ENCODE results near the gene AP3D1. TPM values are rescaled to one million over a fixed set of nuclear protein-coding genes. Genes with fewer than 3 reads are reported as not detected.
"Not testable (repeated sequence)": the region's sequence is repeated elsewhere in the genome, so short reads cannot be mapped to it uniquely, and the experiment has no call there.

Gene AP3D1
- total RNA-seq, 2 donors from 2014 or later, result 81.4 to 116 TPM

DNA sequence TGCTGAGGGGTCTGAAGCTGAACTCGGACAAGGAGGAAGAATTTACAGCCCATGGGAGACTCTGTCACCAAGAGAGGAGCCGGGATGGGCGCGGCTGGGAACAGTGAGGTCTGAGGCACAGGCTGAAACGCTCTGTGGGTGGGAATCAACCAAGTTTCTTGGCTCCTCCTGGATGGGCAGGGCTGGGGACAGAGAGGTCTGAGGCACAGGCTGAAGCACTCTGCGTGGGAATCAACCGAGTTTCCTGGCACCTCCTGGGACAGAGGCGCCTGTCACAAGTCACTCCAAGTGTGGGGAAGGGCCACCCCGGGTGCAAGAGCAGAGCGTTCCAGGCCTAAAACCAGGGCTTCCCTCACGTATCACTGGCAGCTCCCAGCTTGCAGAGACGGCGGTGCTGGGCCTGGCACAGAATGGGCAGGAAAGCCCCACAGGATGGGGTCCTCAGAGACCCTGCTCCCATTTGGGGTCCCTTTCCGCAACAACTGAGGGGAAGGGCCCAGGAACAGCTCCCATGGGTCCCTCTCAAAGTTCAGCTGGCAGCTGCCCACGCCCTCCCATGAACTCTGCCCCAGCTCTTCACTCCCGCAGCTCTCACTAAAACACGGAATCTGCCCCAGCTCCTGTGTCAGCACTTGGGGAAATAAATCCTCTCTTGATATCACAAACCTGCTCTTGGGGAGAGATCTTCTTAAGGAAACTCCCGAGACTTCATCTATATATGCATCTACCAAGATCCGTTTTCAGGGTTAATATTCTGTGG lies 18.5 kb downstream of the AP3D1 start:
- Histone ChIP-seq H3K36me3 (peaks cover 47% of the 10 kb centered on the region), H3K27me3 (replicated peaks; ENCODE audit: insufficient read depth) (no peaks in the 10 kb centered on the region), H3K27ac (no peak overlapping the region), H3K4me3 (no peak overlapping the region), H3K4me1 (ENCODE audit: control insufficient read depth in 1 of 2, low read depth in 2 of 2) (no peaks in the 10 kb centered on the region), H3K9me3 (no peaks in the 10 kb centered on the region)
- DNase-seq (ENCODE audit: low spot score) (no peak), ATAC-seq (ENCODE audit: insufficient number of reproducible peaks, low FRiP score, low read depth) (no peak)
- TF ChIP-seq, protein P1, sequence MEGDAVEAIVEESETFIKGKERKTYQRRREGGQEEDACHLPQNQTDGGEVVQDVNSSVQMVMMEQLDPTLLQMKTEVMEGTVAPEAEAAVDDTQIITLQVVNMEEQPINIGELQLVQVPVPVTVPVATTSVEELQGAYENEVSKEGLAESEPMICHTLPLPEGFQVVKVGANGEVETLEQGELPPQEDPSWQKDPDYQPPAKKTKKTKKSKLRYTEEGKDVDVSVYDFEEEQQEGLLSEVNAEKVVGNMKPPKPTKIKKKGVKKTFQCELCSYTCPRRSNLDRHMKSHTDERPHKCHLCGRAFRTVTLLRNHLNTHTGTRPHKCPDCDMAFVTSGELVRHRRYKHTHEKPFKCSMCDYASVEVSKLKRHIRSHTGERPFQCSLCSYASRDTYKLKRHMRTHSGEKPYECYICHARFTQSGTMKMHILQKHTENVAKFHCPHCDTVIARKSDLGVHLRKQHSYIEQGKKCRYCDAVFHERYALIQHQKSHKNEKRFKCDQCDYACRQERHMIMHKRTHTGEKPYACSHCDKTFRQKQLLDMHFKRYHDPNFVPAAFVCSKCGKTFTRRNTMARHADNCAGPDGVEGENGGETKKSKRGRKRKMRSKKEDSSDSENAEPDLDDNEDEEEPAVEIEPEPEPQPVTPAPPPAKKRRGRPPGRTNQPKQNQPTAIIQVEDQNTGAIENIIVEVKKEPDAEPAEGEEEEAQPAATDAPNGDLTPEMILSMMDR (IDR thresholded peaks at IDR 0.05), result no peak

DNA sequence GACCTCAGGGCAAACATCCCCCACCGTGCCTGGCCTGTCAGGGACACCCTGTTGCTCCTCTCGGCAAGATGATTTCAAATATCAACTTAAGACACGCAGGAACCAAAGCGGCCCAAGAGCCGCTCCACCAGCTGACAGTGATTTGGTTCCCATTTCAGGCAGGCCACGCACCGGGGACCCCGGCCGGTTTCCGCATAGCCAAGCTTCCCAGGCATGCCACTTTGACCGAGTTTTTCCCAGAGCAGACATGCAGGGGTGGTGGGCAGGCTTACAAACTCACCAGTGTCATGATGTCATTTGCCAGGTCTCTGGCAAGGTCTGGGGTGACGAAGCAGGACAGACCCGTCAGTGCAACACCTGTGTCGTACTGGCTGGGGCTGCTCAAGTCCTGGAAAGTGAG lies 19.2 kb downstream of the AP3D1 start:
- ATAC-seq (ENCODE audit: insufficient number of reproducible peaks, low FRiP score, low read depth) (no peak), DNase-seq (ENCODE audit: low spot score) (no peak)
- no peaks in the 10 kb centered on the region for H3K4me1 ChIP-seq (ENCODE audit: control insufficient read depth in 1 of 2, low read depth in 2 of 2)
- no peaks in the 10 kb centered on the region for H3K9me3 ChIP-seq
- no peak overlapping the region for H3K4me3 ChIP-seq
- H3K27ac ChIP-seq, result no peak overlapping the region
- peaks cover 48% of the 10 kb centered on the region for H3K36me3 ChIP-seq
- TF ChIP-seq, protein P1 (IDR thresholded peaks at IDR 0.05), result no peak
- no peaks in the 10 kb centered on the region for H3K27me3 ChIP-seq (replicated peaks; ENCODE audit: insufficient read depth)

DNA sequence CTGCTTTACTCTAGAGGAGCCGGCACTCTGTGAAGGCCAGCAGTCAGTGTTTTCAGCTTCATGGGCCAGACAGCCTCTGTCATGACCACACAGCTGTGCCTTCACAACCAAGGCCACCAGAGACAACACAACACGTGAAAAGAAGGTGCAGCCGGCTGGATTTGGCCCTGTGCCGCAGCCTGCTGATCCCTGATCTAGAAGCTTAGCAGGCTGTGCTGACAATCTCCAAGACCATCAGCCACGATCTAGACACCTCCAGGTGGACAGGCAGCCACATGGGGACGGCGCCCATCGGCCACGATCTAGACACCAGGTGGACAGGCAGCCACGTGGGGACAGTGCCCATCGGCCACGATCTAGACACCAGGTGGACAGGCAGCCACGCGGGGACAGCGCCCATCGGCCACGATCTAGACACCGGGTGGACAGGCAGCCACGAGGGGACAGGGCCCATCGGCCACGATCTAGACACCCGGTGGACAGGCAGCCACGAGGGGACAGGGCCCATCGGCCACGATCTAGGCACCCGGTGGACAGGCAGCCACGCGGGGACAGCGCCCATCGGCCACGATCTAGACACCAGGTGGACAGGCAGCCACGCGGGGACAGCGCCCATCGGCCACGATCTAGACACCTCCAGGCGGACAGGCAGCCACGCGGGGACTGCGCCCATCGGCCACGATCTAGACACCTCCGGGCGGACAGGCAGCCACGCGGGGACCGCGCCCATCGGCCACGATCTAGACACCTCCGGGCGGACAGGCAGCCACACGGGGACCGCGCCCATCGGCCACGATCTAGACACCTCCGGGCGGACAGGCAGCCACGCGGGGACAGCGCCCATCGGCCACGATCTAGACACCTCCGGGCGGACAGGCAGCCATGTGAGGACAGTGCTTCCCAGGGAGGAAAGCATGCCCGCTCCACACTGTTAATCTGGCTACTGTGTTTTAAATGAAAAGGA lies 20.1 kb downstream of the AP3D1 start:
- H3K36me3 ChIP-seq, result peaks cover 43% of the 10 kb centered on the region
- not testable (repeated sequence) for H3K27me3 ChIP-seq (replicated peaks; ENCODE audit: insufficient read depth); DNase-seq (ENCODE audit: low spot score); ATAC-seq (ENCODE audit: insufficient number of reproducible peaks, low FRiP score, low read depth); H3K4me3 ChIP-seq; H3K27ac ChIP-seq; H3K4me1 ChIP-seq (ENCODE audit: control insufficient read depth in 1 of 2, low read depth in 2 of 2); H3K9me3 ChIP-seq

DNA sequence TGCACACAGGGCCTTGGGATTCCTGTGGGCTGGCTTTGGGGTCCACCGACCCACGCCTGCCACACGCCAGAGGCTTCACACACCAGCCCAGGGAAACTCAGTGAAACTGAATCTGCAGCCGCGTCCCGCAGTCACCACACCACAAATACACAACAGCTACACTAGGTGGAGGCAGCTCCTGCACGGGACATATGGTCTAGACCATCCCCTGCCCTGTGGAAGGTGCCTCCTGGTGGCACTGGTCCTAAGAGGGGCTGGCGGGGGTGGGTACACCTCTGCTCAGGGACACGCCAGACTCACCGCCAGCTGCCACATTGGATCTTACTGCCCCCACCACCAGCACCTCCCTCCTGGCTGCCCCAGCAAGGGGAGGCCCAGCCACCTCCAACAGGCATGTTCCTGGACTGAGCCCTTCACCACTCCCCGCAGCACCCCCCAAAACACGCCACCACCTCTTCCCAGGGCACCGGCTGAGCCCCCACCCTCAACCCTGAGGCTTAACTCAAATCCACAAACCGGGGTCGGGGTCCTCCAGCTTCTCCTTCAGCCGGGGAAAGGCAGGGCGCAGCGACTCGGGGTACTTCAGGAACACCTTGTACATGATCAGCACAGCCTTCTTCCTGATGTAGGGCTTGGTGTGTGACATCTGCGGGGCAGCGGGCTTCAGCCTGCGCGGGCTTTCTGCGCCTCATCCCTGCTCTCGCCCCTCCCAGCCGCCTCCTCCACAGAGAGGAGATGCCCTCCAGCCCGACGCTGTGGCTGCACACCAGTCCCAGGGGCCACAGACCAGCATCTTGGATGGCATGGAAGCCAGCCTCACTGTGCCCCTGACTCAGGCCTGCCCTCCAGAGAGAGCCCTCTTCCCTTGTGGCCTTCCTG lies 21.2 kb downstream of the AP3D1 start:
- no peak for DNase-seq (ENCODE audit: low spot score)
- no peak overlapping the region for H3K27ac ChIP-seq
- TF ChIP-seq, protein P1 (IDR thresholded peaks at IDR 0.05), result no peak
- no peak overlapping the region for H3K4me3 ChIP-seq
- no peaks in the 10 kb centered on the region for H3K9me3 ChIP-seq
- ATAC-seq (ENCODE audit: insufficient number of reproducible peaks, low FRiP score, low read depth), result no peak
- no peaks in the 10 kb centered on the region for H3K4me1 ChIP-seq (ENCODE audit: control insufficient read depth in 1 of 2, low read depth in 2 of 2)
- no peaks in the 10 kb centered on the region for H3K27me3 ChIP-seq (replicated peaks; ENCODE audit: insufficient read depth)
- peaks cover 42% of the 10 kb centered on the region for H3K36me3 ChIP-seq

DNA sequence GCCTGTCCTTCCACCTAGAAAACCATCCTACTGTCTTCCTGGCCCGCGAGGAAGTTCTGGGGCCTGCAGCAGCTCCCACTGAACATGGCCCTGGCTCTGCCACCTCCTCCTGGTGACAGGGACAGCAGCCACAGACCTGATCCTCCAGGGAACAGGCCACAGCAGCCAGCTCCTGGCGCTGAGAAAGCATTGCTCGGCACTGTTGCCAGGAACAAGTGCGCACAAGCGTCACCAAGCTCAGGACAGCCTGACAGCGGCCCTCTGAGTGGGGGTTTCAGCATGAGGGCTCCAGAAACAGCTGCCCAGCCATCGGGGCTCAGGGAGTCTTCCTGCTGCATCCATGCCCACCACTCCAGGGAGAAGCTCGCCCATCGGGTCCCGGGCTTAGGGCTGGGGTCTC lies 21.9 kb downstream of the AP3D1 start:
- Histone ChIP-seq H3K4me3 (no peak overlapping the region), H3K4me1 (ENCODE audit: control insufficient read depth in 1 of 2, low read depth in 2 of 2) (no peaks in the 10 kb centered on the region), H3K27me3 (replicated peaks; ENCODE audit: insufficient read depth) (no peaks in the 10 kb centered on the region), H3K27ac (no peak overlapping the region), H3K9me3 (no peaks in the 10 kb centered on the region), H3K36me3 (peaks cover 43% of the 10 kb centered on the region)
- ATAC-seq (ENCODE audit: insufficient number of reproducible peaks, low FRiP score, low read depth) (no peak), DNase-seq (ENCODE audit: low spot score) (no peak)
- TF ChIP-seq, protein P1 (IDR thresholded peaks at IDR 0.05), result no peak
